OCI-LY7 (cell line): ENCODE measurements around the gene MARCOL. TPM values are rescaled to one million over a fixed set of nuclear protein-coding genes. Genes with fewer than 3 reads are reported as not detected.

Experiments used
- Bru-seq: library from RNA; stranded (reverse); fragments of 400-500 nt; gene quantifications from one replicate; lab custom pipeline; 2021; lab: Mats Ljungman, UMichigan
- BruChase-seq, 2 experiments: library from RNA; stranded (reverse); fragments of 400-500 nt; gene quantifications; one replicate each; lab custom pipeline; 2021; lab: Mats Ljungman, UMichigan
- BruUV-seq: library from RNA; stranded (reverse); fragments of 400-500 nt; replicated peaks from 2 replicates; lab custom pipeline; 2021; lab: Mats Ljungman, UMichigan
- CTCF ChIA-PET: fragments of 300-600 bp; sonication (Branson Sonifier 250); formaldehyde crosslinking; loops from one replicate; lab custom pipeline; 2022; ENCODE audit warnings: antibody characterized with exemption; ENCODE audit not compliant: unreplicated experiment; lab: Charles Lee
- POLR2A ChIA-PET: fragments of 300-600 bp; sonication (Branson Sonifier 250); formaldehyde crosslinking; loops from one replicate; lab custom pipeline; 2022; ENCODE audit warnings: antibody characterized with exemption; lab: Charles Lee
- DNase-seq: peaks from one replicate; pipeline ENCODE4 v3.0.0-alpha.2; 2015; ENCODE audit warnings: low spot score
- H2AFZ ChIP-seq: fragments of 200-600 bp; sonication (generic), shearing (Covaris generic); 2 replicates; pipeline ENCODE4 v1.6.1; 2014; ENCODE audit warnings: mild to moderate bottlenecking, antibody characterized with exemption, low read length, moderate library complexity
- H3K27ac ChIP-seq: fragments of 200-600 bp; sonication (generic); 2 replicates; pipeline ENCODE4 v1.5.1; 2014; ENCODE audit warnings: mixed run types, low read depth, mild to moderate bottlenecking, moderate library complexity, low read length, inconsistent platforms; ENCODE audit not compliant: poor library complexity, severe bottlenecking
- H3K36me3 ChIP-seq: fragments of 200-600 bp; sonication (generic); 2 replicates; pipeline ENCODE4 v1.6.1; 2014; ENCODE audit warnings: mild to moderate bottlenecking, antibody characterized with exemption, low read length, moderate library complexity, mixed read lengths; ENCODE audit not compliant: insufficient read depth
- H3K4me1 ChIP-seq: fragments of 200-600 bp; sonication (generic); 2 replicates; pipeline ENCODE4 v1.5.1; 2014; ENCODE audit warnings: mild to moderate bottlenecking, low read length; ENCODE audit not compliant: insufficient read depth, poor library complexity, severe bottlenecking
- H3K4me2 ChIP-seq: fragments of 200-600 bp; sonication (generic); 2 replicates; pipeline ENCODE4 v1.6.1; 2014; ENCODE audit warnings: mild to moderate bottlenecking, low read length
- H3K4me3 ChIP-seq: fragments of 200-600 bp; sonication (generic); 2 replicates; pipeline ENCODE4 v1.5.1; 2014; ENCODE audit warnings: mild to moderate bottlenecking, low read depth, low read length; ENCODE audit not compliant: poor library complexity, severe bottlenecking
- H3K79me2 ChIP-seq: fragments of 200-600 bp; sonication (generic); 2 replicates; pipeline ENCODE4 v1.6.1; 2016; ENCODE audit warnings: low read depth, mild to moderate bottlenecking, low read length, moderate library complexity, mixed read lengths; ENCODE audit not compliant: insufficient read depth
- H3K9me2 ChIP-seq: fragments of 200-600 bp; sonication (generic); 2 replicates; pipeline ENCODE4 v1.6.1; 2016; ENCODE audit warnings: mild to moderate bottlenecking, low read length, mixed read lengths; ENCODE audit not compliant: insufficient read depth
- H3K9me3 ChIP-seq: fragments of 200-600 bp; sonication (generic); 2 replicates; pipeline ENCODE4 v1.6.1; 2014; ENCODE audit warnings: mild to moderate bottlenecking, mixed run types, low read length, mixed read lengths
- H4K20me1 ChIP-seq: fragments of 200-600 bp; sonication (generic); 2 replicates; pipeline ENCODE4 v1.6.1; 2014; ENCODE audit warnings: mild to moderate bottlenecking, antibody characterized with exemption, low read length, moderate library complexity, mixed read lengths; ENCODE audit not compliant: insufficient read depth
- CTCF ChIP-seq: fragments of 200-600 bp; sonication (generic); conservative IDR thresholded peaks from 2 replicates; pipeline ENCODE4 v1.5.1; 2014; ENCODE audit warnings: mild to moderate bottlenecking, antibody characterized with exemption, low read length, moderate library complexity, mixed read lengths
- EZH2phosphoT487 ChIP-seq: fragments of 200-600 bp; sonication (generic); IDR thresholded peaks from 2 replicates; pipeline ENCODE4 v1.6.1; 2018; ENCODE audit warnings: low read depth, borderline replicate concordance, mild to moderate bottlenecking, mixed run types, antibody characterized with exemption, low read length, moderate library complexity, mixed read lengths
- intact Hi-C: fragments of 100-400 bp; cut with micrococcal nuclease; formaldehyde crosslinking; loops from one replicate; pipeline ENCODE4 v1.10.0; 2022; ENCODE audit not compliant: unreplicated experiment
- long read RNA-seq: library from polyadenylated mRNA; stranded (forward); transcript quantifications from one replicate; pipeline ENCODE4 v2.0.0, GENCODE V29; 2022
- total RNA-seq, 2 experiments: library from RNA; depleted of rRNA in 1 of 2; stranded (reverse); fragments of >200 nt in 1 of 2; shearing (Covaris generic) in 1 of 2; gene quantifications; 2 replicates each; pipeline ENCODE4 v1.2.3, GENCODE V29; 2014 to 2022

MARCOL gene, protein sequence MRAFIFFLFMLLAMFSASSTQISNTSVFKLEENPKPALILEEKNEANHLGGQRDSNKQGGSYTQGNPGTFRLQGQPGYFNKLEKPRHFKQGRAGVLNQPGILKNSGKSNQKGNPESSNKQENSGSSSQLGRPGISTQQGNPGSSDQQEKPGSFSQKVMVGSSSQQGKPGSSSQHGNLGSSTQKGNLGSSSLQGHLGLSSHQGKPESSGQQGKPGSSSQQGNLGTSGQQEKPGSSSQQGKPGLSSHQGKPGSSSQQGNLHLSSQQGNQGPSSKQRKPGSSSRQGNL
- total RNA-seq (2014; rRNA removed; shearing (Covaris generic)) (not detected in 2 replicates), total RNA-seq (2022) (not detected in 2 replicates), Bru-seq, nascent RNA (not detected), BruChase-seq, experiment 1, labeled RNA remaining after a 6-hour chase (not detected), BruChase-seq, experiment 2, labeled RNA remaining after a 2-hour chase (not detected)
- long read RNA-seq, result 0 reads

DNA sequence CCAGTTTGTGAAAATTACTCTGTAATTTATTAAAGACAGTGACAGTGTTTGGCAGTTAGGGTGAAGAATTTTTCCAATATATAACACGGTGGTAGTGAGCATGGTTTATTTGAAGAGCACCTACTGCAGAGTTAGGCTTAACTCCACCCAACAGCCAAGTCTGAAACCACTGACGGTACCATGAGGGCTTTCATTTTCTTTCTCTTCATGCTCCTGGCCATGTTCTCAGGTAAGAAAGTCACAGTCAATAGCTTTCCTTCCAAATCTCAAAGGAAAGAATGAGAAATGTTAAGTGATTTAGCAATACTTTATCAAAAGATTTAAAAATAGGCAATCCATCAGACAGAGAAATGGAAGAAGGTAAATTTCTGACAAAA, at the start of gene MARCOL:
Gene MARCOL, plus strand, starts transcription at position 108 of the 377 bp plus-strand sequence. Its CDS starts 73 bp downstream, at position 181.
- H3K79me2 ChIP-seq, result no peaks in the 10 kb centered on the region
- no peak for DNase-seq
- H4K20me1 ChIP-seq, result no peaks in the 10 kb centered on the region
- no TSS peak for BruUV-seq
- no peaks in the 10 kb centered on the region for H3K9me3 ChIP-seq
- H3K4me1 ChIP-seq, result no peaks in the 10 kb centered on the region
- intact Hi-C loops, result no loop called here
- no peak within 1 kb of the TSS for H3K4me3 ChIP-seq
- H3K4me2 ChIP-seq, result no peak within 1 kb of the TSS
- ChIA-PET CTCF (no interaction called here), POLR2A (interaction anchor here (0.6 kb wide), 3 partner anchors 11 to 875 kb away, joined by 3 to 4 read pairs (median 4); no protein-coding TSS in a partner anchor)
- H2AFZ ChIP-seq, result no peak within 1 kb of the TSS
- H3K9me2 ChIP-seq, result no peaks in the 10 kb centered on the region
- H3K36me3 ChIP-seq, result no peaks in the 10 kb centered on the region
- no peak for TF ChIP-seq CTCF
- TF ChIP-seq EZH2phosphoT487, result no peak
- H3K27ac ChIP-seq, result no peak within 1 kb of the TSS

DNA sequence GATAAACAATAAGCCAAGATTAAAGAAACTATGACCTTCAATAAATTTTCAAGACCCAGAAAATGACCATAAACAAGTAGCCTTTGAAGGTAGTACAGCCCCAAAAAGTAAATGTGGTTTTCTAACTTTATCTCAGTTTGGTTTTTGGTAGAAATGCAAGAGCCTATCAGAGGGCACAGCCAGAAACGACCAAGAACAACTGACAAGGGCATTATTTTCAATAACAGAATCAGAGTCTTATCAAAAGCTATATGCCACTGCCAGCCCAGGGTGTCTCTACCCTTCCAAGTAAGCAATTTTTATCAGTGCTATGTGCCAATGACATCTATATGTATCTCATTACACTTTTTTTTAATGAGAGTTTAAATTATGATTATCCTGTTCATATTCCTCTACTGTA, 47.3 kb upstream of the MARCOL start:
- POLR2A ChIA-PET, result no interaction called here
- no peaks in the 10 kb centered on the region for H4K20me1 ChIP-seq
- no peaks in the 10 kb centered on the region for H3K79me2 ChIP-seq
- no TSS peak for BruUV-seq
- no peaks in the 10 kb centered on the region for H3K4me1 ChIP-seq
- H3K9me2 ChIP-seq, result no peaks in the 10 kb centered on the region
- no peaks in the 10 kb centered on the region for H3K9me3 ChIP-seq
- H3K27ac ChIP-seq, result no peak overlapping the region
- intact Hi-C loops, result no loop called here
- no peak overlapping the region for H2AFZ ChIP-seq
- TF ChIP-seq CTCF (no peak), EZH2phosphoT487 (no peak)
- no peaks in the 10 kb centered on the region for H3K36me3 ChIP-seq
- CTCF ChIA-PET, result no interaction called here
- no peak for DNase-seq
- H3K4me3 ChIP-seq, result no peak overlapping the region
- no peak overlapping the region for H3K4me2 ChIP-seq

DNA sequence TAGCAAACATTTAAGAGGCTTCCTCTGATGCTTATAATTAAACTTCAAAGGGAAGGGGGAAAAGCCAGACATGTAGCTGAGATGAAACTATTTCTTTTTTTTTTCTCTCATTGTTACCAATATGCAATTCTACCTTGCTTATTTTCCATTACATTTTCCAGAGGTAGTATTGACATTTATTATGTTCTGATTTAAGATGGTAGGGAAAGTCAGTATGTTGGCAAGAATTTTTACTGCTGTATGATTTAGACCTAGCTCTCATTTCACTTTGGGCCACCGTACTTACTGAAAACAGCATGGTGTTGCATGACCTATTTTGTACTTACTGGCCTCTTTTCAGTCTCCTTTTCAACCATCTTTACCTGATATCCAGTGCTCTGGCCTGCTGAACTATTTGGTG, 45.1 kb upstream of the MARCOL start:
- Histone ChIP-seq H3K9me2 (no peaks in the 10 kb centered on the region), H3K27ac (no peak overlapping the region), H3K9me3 (no peaks in the 10 kb centered on the region), H4K20me1 (no peaks in the 10 kb centered on the region), H3K36me3 (no peaks in the 10 kb centered on the region), H2AFZ (no peak overlapping the region), H3K79me2 (no peaks in the 10 kb centered on the region), H3K4me2 (no peak overlapping the region), H3K4me3 (no peak overlapping the region), H3K4me1 (no peaks in the 10 kb centered on the region)
- TF ChIP-seq EZH2phosphoT487 (no peak), CTCF (no peak)
- POLR2A ChIA-PET, result no interaction called here
- CTCF ChIA-PET, result no interaction called here
- intact Hi-C loops, result no loop called here
- BruUV-seq, result no TSS peak
- no peak for DNase-seq
